K562 (cell line): ENCODE data around the gene ETFBKMT. TPM values are rescaled to one million over a fixed set of nuclear protein-coding genes. Genes with fewer than 3 reads are reported as not detected.

Source experiments
- ATAC-seq: fragments of 200-7000 bp; cut with Tn5 transposase; 3 replicates; pipeline ENCODE4 v1.9.1; 2020; ENCODE audit warnings: moderate library complexity
- BruUV-seq: library from RNA; stranded (reverse); fragments of 400-500 nt; replicated peaks from 2 replicates; lab custom pipeline; 2021; lab: Mats Ljungman, UMichigan
- CTCF ChIA-PET: fragments of 300-600 bp; formaldehyde crosslinking; extraction: SDS; loops from one replicate; lab custom pipeline; 2021; ENCODE audit warnings: low intra/inter-chr PET ratio; lab: Yijun Ruan, JAX
- POLR2A ChIA-PET: fragments of 300-600, 350-650 bp; sonication (Branson Sonifier 250); formaldehyde crosslinking; extraction: SDS; loops from one replicate; lab custom pipeline; 2021; ENCODE audit warnings: antibody characterized with exemption, inconsistent platforms; lab: Yijun Ruan, JAX
- DNase-seq, 4 experiments: peaks; one replicate each; pipeline versions ENCODE4 v3.0.0 to v3.0.0-alpha.2; 2011 to 2018; ENCODE audit warnings: low spot score in 3 of 4, mixed read lengths in 3 of 4; ENCODE audit errors: extremely low read depth in 1 of 4
- FAIRE-seq: peaks from 2 replicates; lab custom pipeline; 2011; peaks lifted over from hg19 to GRCh38; lab: Jason Lieb, UNC
- H2AFZ ChIP-seq: 2 replicates; pipeline ENCODE4 v1.6.0; 2011; ENCODE audit warnings: low read depth, low read length, control low read depth, inconsistent platforms
- H3K27ac ChIP-seq: fragments of 200-600 bp; 3 replicates; pipeline ENCODE4 v1.8.0; 2011; ENCODE audit warnings: low read depth, mild to moderate bottlenecking, control low read depth, inconsistent platforms, low read length, moderate library complexity, mixed read lengths; ENCODE audit errors: extremely low read depth
- H3K27me3 ChIP-seq, 2 experiments: fragments of 300-600 bp in 1 of 2; 2 replicates in 1 of 2; 3 replicates in 1 of 2; pipeline versions ENCODE4 v1.6.0 to v1.8.0; 2011; ENCODE audit warnings: inconsistent platforms in 2 of 2, low read length in 2 of 2, mild to moderate bottlenecking in 1 of 2, mixed read lengths in 1 of 2, moderate library complexity in 1 of 2; ENCODE audit not compliant: control insufficient read depth in 2 of 2, insufficient read depth in 2 of 2
- H3K36me3 ChIP-seq: fragments of 300-600 bp; 3 replicates; pipeline ENCODE4 v1.8.0; 2011; ENCODE audit warnings: mild to moderate bottlenecking, low read length, inconsistent platforms; ENCODE audit not compliant: control insufficient read depth, insufficient read depth
- H3K4me1 ChIP-seq, 2 experiments: fragments of 200-600 bp in 1 of 2; replicated peaks in 1 of 2; 2 replicates in 1 of 2; 3 replicates in 1 of 2; pipeline versions ENCODE4 v1.5.1 to v1.8.0; 2011; ENCODE audit warnings: inconsistent platforms in 2 of 2, low read length in 2 of 2, mild to moderate bottlenecking in 1 of 2, mixed read lengths in 1 of 2, moderate library complexity in 1 of 2; ENCODE audit not compliant: control insufficient read depth in 2 of 2, insufficient read depth in 2 of 2
- H3K4me2 ChIP-seq: 2 replicates; pipeline ENCODE4 v1.6.1; 2011; ENCODE audit warnings: low read length, control low read depth, inconsistent platforms, mixed read lengths; ENCODE audit not compliant: insufficient read depth
- H3K4me3 ChIP-seq: fragments of 200-600 bp; sonication (generic), shearing (Covaris generic); 2 replicates; pipeline ENCODE4 v1.5.1; 2016; ENCODE audit warnings: control low read depth, inconsistent platforms
- H3K79me2 ChIP-seq: fragments of 200-600 bp; 3 replicates; pipeline ENCODE4 v1.8.0; 2011; ENCODE audit warnings: low read length, inconsistent platforms; ENCODE audit not compliant: control insufficient read depth, insufficient read depth
- H3K9ac ChIP-seq, 2 experiments: 2 replicates each; pipeline versions ENCODE4 v1.6.0 to v1.6.1; 2011; ENCODE audit warnings: low read depth in 2 of 2, low read length in 2 of 2, control low read depth in 1 of 2, inconsistent platforms in 1 of 2, mild to moderate bottlenecking in 1 of 2, mixed read lengths in 1 of 2; ENCODE audit not compliant: insufficient read depth in 1 of 2
- H3K9me1 ChIP-seq: one replicate; pipeline ENCODE4 v1.6.0; 2011; ENCODE audit warnings: inconsistent platforms, mild to moderate bottlenecking, low read length, moderate library complexity; ENCODE audit not compliant: control insufficient read depth, insufficient read depth
- H3K9me3 ChIP-seq: replicated peaks from 2 replicates; pipeline ENCODE4 v1.5.1; 2011; ENCODE audit warnings: low read depth, low read length, inconsistent platforms; ENCODE audit not compliant: control insufficient read depth, insufficient read depth
- H4K20me1 ChIP-seq: replicated peaks from 2 replicates; pipeline ENCODE4 v1.6.1; 2011; ENCODE audit warnings: low read length, inconsistent platforms, mixed read lengths; ENCODE audit not compliant: control insufficient read depth, insufficient read depth
- FOXK1 ChIP-seq: sonication (generic); formaldehyde crosslinking; IDR thresholded peaks from 2 replicates; pipeline ENCODE4 v1.8.0; 2022; ENCODE audit warnings: missing genetic modification reagents, mild to moderate bottlenecking, borderline replicate concordance
- MEIS2 ChIP-seq: fragments of 450-650 bp; IDR thresholded peaks from 2 replicates; pipeline ENCODE4 v1.6.1; 2014; ENCODE audit warnings: mild to moderate bottlenecking; ENCODE audit not compliant: partially characterized antibody
- NCOA1 ChIP-seq: fragments of 450-650 bp; IDR thresholded peaks from 2 replicates; pipeline ENCODE4 v1.6.1; 2016; ENCODE audit warnings: low read depth
- SETDB1 ChIP-seq: IDR thresholded peaks from one replicate; pipeline ENCODE4 v1.6.1; 2012; ENCODE audit warnings: low read length, control low read depth, inconsistent platforms
- SMAD3 ChIP-seq: fragments of 450-650 bp; formaldehyde crosslinking; conservative IDR thresholded peaks from 2 replicates; pipeline ENCODE4 v1.4.0; 2020; ENCODE audit warnings: mild to moderate bottlenecking
- ZFP1 ChIP-seq: fragments of 450-650 bp; formaldehyde crosslinking; IDR thresholded peaks from 2 replicates; pipeline ENCODE4 v1.4.0; 2020; ENCODE audit warnings: mild to moderate bottlenecking, mixed read lengths
- ZNF324 ChIP-seq: fragments of 250-450 bp; sonication (Bioruptor Pico); IDR thresholded peaks from 2 replicates; pipeline ENCODE4 v1.4.0; 2020; ENCODE audit warnings: mild to moderate bottlenecking
- WGBS: fragments of 100-300 bp; shearing (Covaris generic); methylation state at CpG from one replicate; pipeline ENCODE4 v1.1.6; 2016; ENCODE audit warnings: low coverage, mixed read lengths; ENCODE audit not compliant: insufficient coverage; ENCODE audit errors: missing lambda C conversion rate; 5-methylcytosine and 5-hydroxymethylcytosine counted together
- in situ Hi-C: fragments of 300-500 bp; cut with MboI; formaldehyde crosslinking; loops from 4 replicates; pipeline ENCODE4 v1.15.0; 2018; ENCODE audit warnings: inconsistent platforms, mixed read lengths
- intact Hi-C: fragments of 100-400 bp; cut with micrococcal nuclease; formaldehyde crosslinking; loops from 2 replicates; pipeline ENCODE4 v1.14.2; 2022
- polyA plus RNA-seq, 8 experiments: library from polyadenylated mRNA; depleted of rRNA in 4 of 8; stranded (reverse) in 5 of 8; unstranded in 3 of 8; fragments of >200 nt; fragmentation: Nextera tagmentation in 2 of 8; fragmentation: Illumina TruSeq in 1 of 8; extraction: Ambion mirVana in 2 of 8; extraction: Trizol in 1 of 8; gene quantifications; 2 replicates each; pipeline versions ENCODE4 v1.2.1 to v1.2.3, GENCODE V29; 2011 to 2014; ENCODE audit warnings: inconsistent platforms in 1 of 8, missing spikeins in 1 of 8
- total RNA-seq, 7 experiments: library from RNA; depleted of rRNA in 6 of 7; stranded (reverse); fragments of >200 nt in 6 of 7; fragmentation: Illumina TruSeq in 2 of 7; extraction: Trizol in 2 of 7; gene quantifications; 2 replicates each; pipeline versions ENCODE4 v1.2.1 to v1.2.3, GENCODE V29; 2011 to 2021; ENCODE audit warnings: low replicate concordance in 1 of 7
- TF ChIP-seq, protein P1 (sequence below): fragments of 250-450 bp; sonication (Bioruptor Pico); IDR thresholded peaks from 2 replicates; pipeline ENCODE4 v1.4.0; 2020

ETFBKMT gene
- total and polyA plus RNA-seq, 9 of the 15 experiments (the other 6 are each of a cell fraction or from before 2014, with no cell fraction given), result 0.18 to 1.7 (median 0.96) TPM

DNA sequence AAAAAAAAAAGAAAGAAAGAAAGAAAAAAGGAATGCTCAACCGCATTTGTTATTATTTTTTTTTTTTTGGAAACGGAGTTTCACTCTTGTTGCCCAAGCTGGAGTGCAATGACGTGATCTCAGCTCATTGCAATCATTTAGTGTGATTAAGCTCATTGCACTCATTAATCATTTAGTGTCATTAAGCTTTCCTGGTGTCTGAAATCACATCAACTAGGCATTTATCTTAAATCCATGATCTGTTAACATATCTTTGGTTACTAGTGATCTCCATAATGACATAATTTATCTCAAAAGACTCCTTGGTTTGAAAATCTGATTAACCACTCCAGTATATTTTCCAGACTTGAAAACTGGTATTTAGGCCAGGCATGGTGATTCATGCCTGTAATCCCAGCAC lies 26.3 kb downstream of the ETFBKMT start:
- intact Hi-C loops, result loop anchor here (10.0 kb wide), 2 partner anchors 129 to 209 kb away; no protein-coding TSS in a partner anchor
- FAIRE-seq, result no peak
- CTCF ChIA-PET, result no interaction called here
- Histone ChIP-seq H3K4me3 (no peak overlapping the region), H3K4me2 (no peak overlapping the region), H3K79me2 (no peaks in the 10 kb centered on the region), H3K9me3 (peaks cover 7% of the 10 kb centered on the region), H3K4me1 (no peaks in the 10 kb centered on the region), H2AFZ (no peak overlapping the region), H3K27ac (no peak overlapping the region), H3K9me1 (no peaks in the 10 kb centered on the region), H3K36me3 (no peaks in the 10 kb centered on the region), H3K9ac (no peak overlapping the region), H4K20me1 (no peaks in the 10 kb centered on the region), H3K27me3 (no peaks in the 10 kb centered on the region)
- no peak for ATAC-seq
- POLR2A ChIA-PET, result no interaction called here
- in situ Hi-C loops, result loop anchor here (10.0 kb wide), 1 partner anchor 619 kb away; no protein-coding TSS in a partner anchor
- TF ChIP-seq ZNF324 (CRISPR knock-in tag), result no peak
- TF ChIP-seq ZFP1 (CRISPR knock-in tag), result no peak
- TF ChIP-seq FOXK1 (CRISPR knock-in tag), result no peak
- TF ChIP-seq NCOA1, result no peak
- TF ChIP-seq SETDB1, result no peak
- TF ChIP-seq SMAD3 (CRISPR knock-in tag), result no peak
- TF ChIP-seq MEIS2, result peak; percentile 7
- TF ChIP-seq, protein P1, sequence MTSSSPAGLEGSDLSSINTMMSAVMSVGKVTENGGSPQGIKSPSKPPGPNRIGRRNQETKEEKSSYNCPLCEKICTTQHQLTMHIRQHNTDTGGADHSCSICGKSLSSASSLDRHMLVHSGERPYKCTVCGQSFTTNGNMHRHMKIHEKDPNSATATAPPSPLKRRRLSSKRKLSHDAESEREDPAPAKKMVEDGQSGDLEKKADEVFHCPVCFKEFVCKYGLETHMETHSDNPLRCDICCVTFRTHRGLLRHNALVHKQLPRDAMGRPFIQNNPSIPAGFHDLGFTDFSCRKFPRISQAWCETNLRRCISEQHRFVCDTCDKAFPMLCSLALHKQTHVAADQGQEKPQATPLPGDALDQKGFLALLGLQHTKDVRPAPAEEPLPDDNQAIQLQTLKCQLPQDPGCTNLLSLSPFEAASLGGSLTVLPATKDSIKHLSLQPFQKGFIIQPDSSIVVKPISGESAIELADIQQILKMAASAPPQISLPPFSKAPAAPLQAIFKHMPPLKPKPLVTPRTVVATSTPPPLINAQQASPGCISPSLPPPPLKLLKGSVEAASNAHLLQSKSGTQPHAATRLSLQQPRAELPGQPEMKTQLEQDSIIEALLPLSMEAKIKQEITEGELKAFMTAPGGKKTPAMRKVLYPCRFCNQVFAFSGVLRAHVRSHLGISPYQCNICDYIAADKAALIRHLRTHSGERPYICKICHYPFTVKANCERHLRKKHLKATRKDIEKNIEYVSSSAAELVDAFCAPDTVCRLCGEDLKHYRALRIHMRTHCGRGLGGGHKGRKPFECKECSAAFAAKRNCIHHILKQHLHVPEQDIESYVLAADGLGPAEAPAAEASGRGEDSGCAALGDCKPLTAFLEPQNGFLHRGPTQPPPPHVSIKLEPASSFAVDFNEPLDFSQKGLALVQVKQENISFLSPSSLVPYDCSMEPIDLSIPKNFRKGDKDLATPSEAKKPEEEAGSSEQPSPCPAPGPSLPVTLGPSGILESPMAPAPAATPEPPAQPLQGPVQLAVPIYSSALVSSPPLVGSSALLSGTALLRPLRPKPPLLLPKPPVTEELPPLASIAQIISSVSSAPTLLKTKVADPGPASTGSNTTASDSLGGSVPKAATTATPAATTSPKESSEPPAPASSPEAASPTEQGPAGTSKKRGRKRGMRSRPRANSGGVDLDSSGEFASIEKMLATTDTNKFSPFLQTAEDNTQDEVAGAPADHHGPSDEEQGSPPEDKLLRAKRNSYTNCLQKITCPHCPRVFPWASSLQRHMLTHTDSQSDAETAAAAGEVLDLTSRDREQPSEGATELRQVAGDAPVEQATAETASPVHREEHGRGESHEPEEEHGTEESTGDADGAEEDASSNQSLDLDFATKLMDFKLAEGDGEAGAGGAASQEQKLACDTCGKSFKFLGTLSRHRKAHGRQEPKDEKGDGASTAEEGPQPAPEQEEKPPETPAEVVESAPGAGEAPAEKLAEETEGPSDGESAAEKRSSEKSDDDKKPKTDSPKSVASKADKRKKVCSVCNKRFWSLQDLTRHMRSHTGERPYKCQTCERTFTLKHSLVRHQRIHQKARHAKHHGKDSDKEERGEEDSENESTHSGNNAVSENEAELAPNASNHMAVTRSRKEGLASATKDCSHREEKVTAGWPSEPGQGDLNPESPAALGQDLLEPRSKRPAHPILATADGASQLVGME (CRISPR knock-in tag), result no peak
- no TSS peak for BruUV-seq
- DNase-seq, result no peak
- 80% methylated on average over 1 of the region's 3 CpGs for WGBS
